HG02938 (cell line): ENCODE results near the gene FAM118B.

Experiments used
- ATAC-seq: cut with Tn5 transposase; IDR thresholded peaks from one replicate; pipeline ENCODE4 v1.9.1; 2021; ENCODE audit warnings: mild to moderate bottlenecking, moderate library complexity; ENCODE audit not compliant: unreplicated experiment

Gene FAM118B

GRCh38 chr11:126186025-126186698 is 25.4 kb upstream of the FAM118B start:
- no peak for ATAC-seq

- ATAC-seq: no peak
Observed at GRCh38 chr11:126186708-126187529, 24.7 kb upstream of the FAM118B start.

GRCh38 chr11:126188332-126189108 is 23.1 kb upstream of the FAM118B start:
- ATAC-seq: peak; percentile 85

GRCh38 chr11:126189109-126189929 is 22.3 kb upstream of the FAM118B start:
- no peak for ATAC-seq

- no peak for ATAC-seq
Observed at GRCh38 chr11:126190792-126191191, 20.8 kb upstream of the FAM118B start.

- ATAC-seq: no peak
Observed at GRCh38 chr11:126191379-126192073, 20.1 kb upstream of the FAM118B start.

GRCh38 chr11:126192361-126192760 is 19.2 kb upstream of the FAM118B start:
- no peak for ATAC-seq

- ATAC-seq: no peak
Observed at GRCh38 chr11:126193038-126193478, 18.5 kb upstream of the FAM118B start.

- no peak for ATAC-seq
Observed at GRCh38 chr11:126194121-126194543, 17.4 kb upstream of the FAM118B start.

- ATAC-seq: no peak
Observed at GRCh38 chr11:126195119-126195518, 16.5 kb upstream of the FAM118B start.

GRCh38 chr11:126197277-126197939 is 14.2 kb upstream of the FAM118B start:
- ATAC-seq: no peak

- no peak for ATAC-seq
Observed at GRCh38 chr11:126198648-126199047, 12.9 kb upstream of the FAM118B start.

- ATAC-seq: no peak
Observed at GRCh38 chr11:126202646-126203359, 8.8 kb upstream of the FAM118B start.

- ATAC-seq: no peak
Observed at GRCh38 chr11:126205359-126205758, 6.2 kb upstream of the FAM118B start.

- no peak for ATAC-seq
Observed at GRCh38 chr11:126207896-126208295, 3.7 kb upstream of the FAM118B start.

GRCh38 chr11:126210871-126211235 is 729 bp upstream of the FAM118B start:
- ATAC-seq: no peak

- ATAC-seq: no peak
Observed at GRCh38 chr11:126212089-126212660, 593 bp downstream of the FAM118B start.

GRCh38 chr11:126214441-126214840 is 2.9 kb downstream of the FAM118B start:
- ATAC-seq: no peak

- no peak for ATAC-seq
Observed at GRCh38 chr11:126214841-126215240, 3.3 kb downstream of the FAM118B start.
